GM21390 (cell line): ENCODE results near the gene RUNX1.
A peak's percentile ranks its signal among the peaks of the same experiment; 100 is the strongest.

Source experiments
- ATAC-seq: cut with Tn5 transposase; IDR thresholded peaks from one replicate; pipeline ENCODE4 v1.9.1; 2021; ENCODE audit not compliant: unreplicated experiment

The RUNX1 gene

DNA sequence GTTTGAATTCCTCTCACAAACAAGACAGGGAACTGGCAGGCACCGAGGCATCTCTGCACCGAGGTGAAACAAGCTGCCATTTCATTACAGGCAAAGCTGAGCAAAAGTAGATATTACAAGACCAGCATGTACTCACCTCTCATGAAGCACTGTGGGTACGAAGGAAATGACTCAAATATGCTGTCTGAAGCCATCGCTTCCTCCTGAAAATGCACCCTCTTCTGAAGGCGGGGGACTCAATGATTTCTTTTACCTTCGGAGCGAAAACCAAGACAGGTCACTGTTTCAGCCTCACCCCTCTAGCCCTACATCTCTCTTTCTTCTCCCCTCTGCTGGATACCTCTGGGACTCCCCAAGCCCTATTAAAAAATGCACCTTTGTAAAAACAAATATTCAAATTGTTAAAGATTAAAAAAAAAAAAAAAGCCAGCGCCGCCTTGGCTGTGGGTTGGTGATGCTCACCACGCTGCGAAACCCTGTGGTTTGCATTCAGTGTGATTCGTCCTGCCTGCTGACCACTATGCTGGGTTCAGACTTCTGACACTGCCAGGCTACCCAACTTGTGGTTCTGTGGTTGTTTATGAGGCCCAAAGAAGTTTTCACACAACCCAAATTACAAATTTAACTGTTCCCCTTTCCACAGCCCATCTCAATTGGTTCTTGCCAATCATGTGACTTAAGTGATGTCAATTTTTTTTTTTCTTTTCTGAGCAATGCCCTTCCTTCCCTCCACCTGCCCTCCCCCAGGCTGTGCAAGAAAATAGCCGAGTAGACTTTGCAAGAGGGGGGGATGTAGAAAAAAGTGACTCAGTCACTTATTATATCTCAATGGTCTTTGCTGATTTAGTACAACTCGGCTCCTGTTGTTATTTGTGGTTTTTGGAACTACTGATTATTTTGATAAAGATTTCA lies at the start of gene RUNX1:
TSS of gene RUNX1 (minus strand) at position 597 of the 912 bp plus-strand sequence.
- ATAC-seq, result peak; percentile 51

- ATAC-seq, result no peak
Measured at GRCh38 chr21:35097525-35097924, 48.4 kb upstream of the RUNX1 start.

DNA sequence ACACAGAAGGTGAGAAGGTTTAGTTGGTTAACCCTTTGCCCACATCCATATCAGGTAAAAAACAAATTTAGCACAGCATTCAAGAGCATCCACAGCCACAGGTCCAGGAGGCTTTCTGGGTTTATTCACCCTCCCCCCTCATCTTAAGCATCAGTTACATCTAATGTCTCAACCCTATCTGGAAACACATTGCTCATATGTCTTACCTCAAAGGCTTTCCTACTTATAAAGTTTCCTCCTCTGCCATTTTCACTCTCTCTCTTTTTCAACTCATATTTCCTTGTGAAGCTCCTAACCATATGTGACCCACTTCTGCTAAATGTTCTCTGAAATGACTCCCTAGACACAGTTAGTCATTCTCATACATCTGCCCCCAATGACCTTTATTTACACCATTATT lies 47.9 kb upstream of the RUNX1 start:
- no peak for ATAC-seq

- ATAC-seq, result no peak
Measured at GRCh38 chr21:35095859-35096291, 46.8 kb upstream of the RUNX1 start.

DNA sequence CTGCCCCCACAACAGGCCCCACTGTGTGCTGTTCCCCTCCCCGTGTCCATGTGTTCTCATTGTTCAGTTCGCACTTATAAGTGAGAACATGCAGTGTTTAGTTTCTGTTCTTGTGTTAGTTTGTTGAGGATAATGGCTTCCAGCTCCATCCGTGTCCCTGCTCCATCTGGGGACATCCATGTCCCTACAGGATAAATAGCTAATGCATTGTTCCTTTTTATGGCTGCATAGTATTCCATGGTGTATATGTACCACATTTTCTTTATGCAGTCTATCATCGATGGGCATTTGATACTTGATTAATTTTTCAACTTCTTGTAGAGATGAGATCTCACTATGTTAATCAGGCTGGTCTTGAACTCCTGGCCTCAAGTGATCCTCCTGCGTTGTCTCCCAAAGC lies 44.4 kb upstream of the RUNX1 start:
- ATAC-seq, result no peak

- ATAC-seq, result no peak
Measured at GRCh38 chr21:35091496-35091895, 42.4 kb upstream of the RUNX1 start.

DNA sequence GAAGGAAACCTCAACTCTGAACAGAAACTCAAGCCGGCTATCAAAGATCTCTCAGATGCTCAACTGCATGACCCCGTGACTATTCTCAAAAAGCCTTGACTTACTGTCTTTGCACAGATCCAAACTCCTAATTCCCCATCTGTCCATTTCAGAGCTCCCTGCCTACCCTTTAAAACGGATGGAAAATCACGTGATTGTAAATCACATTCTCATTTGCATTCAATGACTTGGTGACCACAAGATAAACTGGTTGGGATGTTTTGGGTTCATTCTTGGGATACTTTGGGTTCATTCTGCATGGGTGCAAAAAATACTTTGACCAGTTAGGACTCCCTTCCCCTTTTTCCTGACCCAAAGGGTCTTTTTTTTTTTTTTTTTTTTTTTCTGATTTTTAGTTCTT lies 41.3 kb upstream of the RUNX1 start:
- no peak for ATAC-seq

GRCh38 chr21:35088319-35088771 lies 39.2 kb upstream of the RUNX1 start:
- ATAC-seq, result no peak

DNA sequence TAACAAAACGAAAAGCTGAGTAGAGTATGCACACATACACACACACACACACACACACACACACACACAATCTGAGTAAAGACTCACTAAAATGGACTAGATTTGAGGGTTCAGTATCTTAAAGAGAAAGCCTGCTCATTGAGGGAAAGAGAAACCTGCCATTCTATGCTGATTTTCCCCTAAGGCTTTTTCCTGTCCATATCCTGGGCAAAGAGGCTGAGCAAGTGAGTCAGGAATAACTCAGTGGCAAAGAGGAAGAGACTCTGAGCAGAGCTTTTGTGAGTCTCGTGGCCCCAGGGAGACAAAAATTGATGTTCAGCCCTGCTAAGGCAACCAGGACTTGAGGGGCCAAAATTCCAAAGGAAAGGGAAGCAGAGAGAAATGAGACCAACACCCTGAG lies 37.3 kb upstream of the RUNX1 start:
- no peak for ATAC-seq

GRCh38 chr21:35084869-35085268 lies 35.8 kb upstream of the RUNX1 start:
- ATAC-seq, result no peak

DNA sequence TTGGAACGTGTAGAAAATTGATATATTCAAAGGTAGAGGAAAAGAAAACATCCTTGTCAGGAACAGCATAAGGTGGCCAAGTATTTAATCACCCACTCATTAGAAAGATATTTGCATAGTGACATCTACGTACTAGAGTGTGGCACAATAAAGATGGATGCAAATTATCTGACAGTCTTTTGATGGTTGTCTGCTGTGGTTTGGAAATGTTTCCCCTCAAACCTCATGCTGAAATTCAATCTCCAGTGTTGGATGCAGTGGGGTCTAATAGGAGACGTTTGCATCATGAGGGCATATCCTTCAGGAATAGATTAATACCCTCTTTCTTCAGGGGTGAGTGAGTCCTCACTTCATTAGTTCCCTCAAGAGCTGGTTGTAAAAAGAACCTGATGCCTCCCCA lies 34.1 kb upstream of the RUNX1 start:
- ATAC-seq, result no peak

GRCh38 chr21:35081861-35082260 lies 32.8 kb upstream of the RUNX1 start:
- no peak for ATAC-seq

- ATAC-seq, result no peak
Measured at GRCh38 chr21:35079181-35079580, 30.1 kb upstream of the RUNX1 start.

DNA sequence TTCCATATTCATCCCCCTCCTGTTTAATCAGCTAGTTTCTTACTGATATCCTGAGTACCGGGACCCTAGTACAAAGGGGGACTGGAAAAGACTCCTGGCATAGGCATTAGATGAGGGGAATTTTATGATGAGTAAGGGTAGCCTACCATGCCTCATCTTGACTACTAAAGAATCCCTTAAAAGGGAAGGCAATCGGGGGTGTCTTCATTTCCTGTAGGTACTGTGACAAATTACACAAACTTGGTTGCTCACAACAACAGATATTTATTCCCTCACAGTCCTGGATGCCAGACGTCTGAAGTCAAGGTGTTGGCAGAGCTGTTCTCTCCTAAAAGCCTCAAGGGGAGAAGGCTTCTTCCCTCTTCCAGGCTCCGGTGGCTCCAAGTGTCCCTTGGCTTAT lies 28.9 kb upstream of the RUNX1 start:
- ATAC-seq, result no peak

- ATAC-seq, result no peak
Measured at GRCh38 chr21:35077466-35077865, 28.4 kb upstream of the RUNX1 start.

GRCh38 chr21:35075546-35075945 lies 26.4 kb upstream of the RUNX1 start:
- no peak for ATAC-seq

DNA sequence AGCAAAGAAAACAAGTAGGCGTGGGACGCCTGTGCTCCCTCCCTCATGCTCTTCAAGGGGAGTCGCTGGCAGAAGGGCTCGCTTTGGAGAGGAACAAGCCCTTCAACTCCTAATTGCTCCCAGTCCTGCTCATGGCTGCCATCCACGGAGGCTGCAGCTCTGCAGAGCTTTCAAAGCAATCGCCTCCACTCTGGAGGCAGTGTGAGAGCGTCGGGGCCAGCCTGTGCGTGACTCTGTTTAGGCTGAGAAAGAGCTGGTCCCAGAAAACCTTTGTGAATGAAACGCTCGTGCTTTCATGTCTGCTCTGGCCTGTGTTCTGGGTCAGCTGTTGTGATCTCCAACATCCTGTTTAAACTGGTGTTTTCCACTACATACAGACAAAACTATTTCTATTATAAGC lies 23.9 kb upstream of the RUNX1 start:
- no peak for ATAC-seq

- ATAC-seq, result no peak
Measured at GRCh38 chr21:35072557-35072956, 23.5 kb upstream of the RUNX1 start.

DNA sequence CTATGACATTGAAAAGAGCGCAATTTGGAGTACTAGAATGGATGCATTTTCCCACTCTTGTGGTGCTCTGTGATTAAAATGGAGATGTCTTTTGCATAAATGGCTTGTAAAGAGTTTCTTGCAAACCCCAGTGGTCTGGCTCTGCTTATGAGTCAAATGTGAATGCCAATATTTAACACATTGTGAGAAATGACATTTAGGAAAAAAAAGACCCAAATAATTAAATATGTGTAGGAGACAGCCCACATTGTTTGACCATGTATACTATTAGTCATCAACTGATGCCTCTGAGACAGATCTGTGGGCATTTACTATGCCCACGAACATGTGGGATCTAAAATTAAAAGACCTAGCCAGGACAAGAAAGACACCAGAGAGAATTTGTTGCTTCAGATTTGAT lies 22.2 kb upstream of the RUNX1 start:
- no peak for ATAC-seq

DNA sequence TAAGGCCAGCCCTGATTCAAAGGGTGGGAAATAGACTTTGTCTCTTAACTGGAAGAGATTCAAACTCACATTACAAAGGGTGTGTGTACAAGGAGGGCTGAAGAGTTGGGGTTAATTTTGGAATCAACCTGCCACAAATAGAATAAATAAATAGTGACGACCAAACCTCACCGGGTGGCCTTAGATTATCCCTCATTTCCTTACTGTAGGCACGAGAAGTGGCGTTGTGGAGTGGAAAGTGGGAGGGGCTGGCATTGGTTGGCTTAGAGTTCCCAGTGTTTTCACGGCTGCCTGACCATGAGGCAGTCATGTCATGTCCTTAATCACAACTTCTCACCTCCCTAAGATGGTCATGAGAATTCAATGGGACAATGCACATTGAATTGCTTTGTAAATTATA lies 21.3 kb upstream of the RUNX1 start:
- ATAC-seq, result no peak

GRCh38 chr21:35066824-35067223 lies 17.7 kb upstream of the RUNX1 start:
- no peak for ATAC-seq

GRCh38 chr21:35063428-35064172 lies 14.5 kb upstream of the RUNX1 start:
- ATAC-seq, result no peak
